GM21737 (cell line): ENCODE measurements around the gene TUBB4B.

Experiments used
- ATAC-seq: cut with Tn5 transposase; IDR thresholded peaks from one replicate; pipeline ENCODE4 v1.9.1; 2021; ENCODE audit warnings: mild to moderate bottlenecking, moderate library complexity; ENCODE audit not compliant: unreplicated experiment

Gene TUBB4B

DNA sequence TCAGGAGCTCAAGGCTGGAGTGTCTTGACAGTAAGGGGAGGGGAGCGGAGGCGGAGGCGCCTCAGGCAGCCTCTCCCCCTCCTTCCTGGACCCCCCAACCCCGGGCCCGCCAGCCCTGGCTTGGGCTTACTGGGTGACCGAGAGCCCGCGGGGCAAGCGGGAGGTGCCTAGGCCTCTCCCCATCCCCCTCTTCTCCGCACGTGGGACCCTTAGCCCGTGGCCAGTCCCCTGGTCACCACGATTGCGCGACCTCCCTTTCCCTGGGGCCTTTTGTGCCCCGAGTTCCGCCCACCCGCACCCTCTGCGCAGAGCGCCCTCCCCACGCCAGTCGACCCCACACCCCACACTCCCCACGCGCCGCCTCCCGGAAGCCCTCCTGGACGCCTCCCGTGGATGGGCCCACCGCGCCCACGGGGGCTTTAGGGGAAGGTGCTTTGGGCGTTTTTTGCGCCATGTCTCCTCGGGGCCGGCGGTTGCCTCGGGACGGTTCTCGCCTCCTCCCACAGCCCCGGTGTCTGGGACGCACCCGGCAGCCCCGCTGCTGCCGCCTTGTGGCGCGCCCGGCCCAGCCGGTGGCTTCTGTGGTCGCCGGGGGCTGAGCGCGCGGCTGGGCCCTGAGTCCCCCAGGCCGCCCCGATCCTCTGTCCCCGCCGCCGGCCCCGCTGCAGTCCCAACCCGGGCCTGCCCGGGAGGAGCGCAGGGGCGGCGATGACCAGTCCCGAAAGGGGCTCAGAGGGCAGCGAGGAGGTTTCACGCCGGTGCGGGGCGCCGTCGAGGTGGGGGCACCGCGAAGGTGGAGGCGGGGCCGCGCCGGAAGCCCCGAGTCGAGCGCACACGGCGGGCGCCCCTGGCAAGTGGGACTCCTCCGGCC, 39.6 kb downstream of the TUBB4B start:
- no peak for ATAC-seq

DNA sequence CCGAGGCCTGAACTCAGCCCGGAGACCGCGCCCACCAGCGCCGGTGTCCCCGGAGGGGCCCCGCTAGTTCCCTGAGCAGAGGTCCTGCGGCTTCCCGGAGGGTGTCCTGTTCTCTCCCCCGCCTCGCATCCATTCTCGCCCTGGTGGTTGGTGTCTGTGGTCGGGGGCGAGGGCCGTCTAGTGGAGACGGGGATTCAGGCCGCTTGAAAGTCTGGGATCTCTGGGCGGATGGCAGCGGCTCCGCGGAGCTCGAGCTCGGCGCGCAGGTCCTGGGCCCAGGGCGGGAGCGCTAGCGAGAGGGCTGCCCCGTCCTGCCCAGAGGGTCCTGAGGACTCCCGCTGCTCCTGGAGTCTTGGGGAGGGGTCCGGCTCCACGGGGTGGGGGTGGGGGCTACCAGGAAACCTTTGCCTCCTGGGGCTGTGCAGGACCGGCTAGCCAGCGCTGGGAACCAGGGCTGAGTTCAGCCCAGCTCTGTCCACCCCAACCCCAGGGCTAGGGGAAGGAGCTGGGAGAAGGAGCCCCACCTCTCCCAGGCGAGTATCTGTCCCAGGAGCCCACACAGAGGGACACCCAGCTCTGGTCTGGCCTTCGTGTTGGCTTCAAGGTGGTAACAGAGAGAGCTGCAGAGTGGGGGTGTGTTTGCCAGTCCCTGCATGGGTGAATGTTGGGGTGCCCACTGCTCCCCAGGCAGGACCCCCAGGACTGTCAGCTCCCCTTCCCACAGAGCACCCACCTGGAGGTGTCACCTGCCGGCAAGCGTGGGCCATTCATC, 40.4 kb downstream of the TUBB4B start:
- no peak for ATAC-seq

DNA sequence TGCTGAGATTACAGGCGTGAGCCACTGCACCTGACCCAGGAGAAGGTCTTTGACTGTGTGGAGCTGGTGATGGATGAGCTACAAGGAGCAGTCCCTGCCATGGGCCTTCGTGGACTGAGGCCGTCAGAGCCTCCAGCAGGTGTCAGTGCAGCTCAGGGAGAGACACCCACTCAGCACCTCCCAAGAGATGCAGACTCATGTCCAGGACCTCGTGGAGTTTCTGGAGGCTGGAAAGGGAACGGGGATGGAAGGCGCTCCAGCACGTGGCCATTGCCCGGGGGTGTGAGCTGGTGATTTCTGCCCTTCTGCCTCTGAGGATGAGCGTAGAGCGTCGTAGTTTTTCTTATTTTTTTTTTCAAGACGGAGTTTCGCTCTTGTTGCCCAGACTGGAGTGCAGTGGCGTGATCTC, 45.9 kb downstream of the TUBB4B start:
- ATAC-seq, result no peak

DNA sequence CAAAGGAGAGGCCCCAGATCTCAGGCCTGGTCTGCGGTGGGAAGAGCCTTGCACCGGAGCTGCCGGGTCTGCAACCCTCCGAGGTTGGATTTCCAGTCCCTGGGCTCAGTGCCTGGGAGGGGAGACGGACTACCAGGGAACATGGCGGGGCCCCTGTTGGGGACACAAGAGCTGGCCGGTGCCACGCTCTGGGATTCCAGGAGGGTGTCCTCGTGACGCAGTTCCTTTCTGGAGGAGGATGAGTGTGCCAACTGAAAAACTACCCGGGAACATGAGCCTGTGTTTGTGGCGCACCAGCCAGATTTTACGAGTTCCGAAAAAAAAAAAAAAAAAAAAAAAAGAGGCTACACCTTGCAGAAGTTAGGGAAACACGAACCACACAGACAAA, 52.0 kb downstream of the TUBB4B start:
- ATAC-seq, result no peak
